NCI-H146 treated with DMSO at 0.1 percent for 48 hours (cell line): ENCODE data around the gene FBXO34.
"Not testable (repeated sequence)": the region's sequence is repeated elsewhere in the genome, so short reads cannot be mapped to it uniquely, and the experiment has no call there.

Experiments
- DNase-seq: peaks from one replicate; lab custom pipeline; 2025; ENCODE audit not compliant: unreplicated experiment; lab: John Stamatoyannopoulos, UW

FBXO34 gene

DNA sequence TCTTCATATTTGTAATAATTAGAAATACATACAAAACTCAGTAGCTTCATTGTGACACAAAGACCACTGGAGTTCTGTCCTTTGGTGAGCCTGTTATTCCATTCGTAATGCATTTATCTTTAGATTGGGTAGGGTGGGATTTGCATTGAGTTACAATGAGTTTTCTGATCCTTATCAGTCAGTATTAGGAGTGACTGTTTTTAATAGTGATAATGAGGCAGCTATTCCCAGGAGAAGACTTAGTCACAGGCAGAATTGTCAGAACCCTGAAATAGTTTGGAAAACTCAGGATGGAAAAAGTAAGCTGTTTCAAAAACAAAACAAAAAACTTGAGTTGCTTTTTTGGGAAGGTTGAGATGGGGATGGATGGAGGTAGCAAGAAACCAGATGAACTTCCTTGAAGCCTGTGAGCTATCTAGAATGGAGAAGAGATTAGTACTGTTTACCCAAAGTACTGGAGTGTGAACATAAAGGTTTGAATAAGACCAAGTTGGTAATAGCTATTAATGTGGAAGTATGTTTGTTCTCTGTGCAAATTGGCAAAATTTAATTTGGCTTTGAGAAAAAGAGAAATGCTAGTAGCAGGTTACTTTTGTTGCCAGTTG, 38.6 kb downstream of the FBXO34 start:
- DNase-seq, result no peak

DNA sequence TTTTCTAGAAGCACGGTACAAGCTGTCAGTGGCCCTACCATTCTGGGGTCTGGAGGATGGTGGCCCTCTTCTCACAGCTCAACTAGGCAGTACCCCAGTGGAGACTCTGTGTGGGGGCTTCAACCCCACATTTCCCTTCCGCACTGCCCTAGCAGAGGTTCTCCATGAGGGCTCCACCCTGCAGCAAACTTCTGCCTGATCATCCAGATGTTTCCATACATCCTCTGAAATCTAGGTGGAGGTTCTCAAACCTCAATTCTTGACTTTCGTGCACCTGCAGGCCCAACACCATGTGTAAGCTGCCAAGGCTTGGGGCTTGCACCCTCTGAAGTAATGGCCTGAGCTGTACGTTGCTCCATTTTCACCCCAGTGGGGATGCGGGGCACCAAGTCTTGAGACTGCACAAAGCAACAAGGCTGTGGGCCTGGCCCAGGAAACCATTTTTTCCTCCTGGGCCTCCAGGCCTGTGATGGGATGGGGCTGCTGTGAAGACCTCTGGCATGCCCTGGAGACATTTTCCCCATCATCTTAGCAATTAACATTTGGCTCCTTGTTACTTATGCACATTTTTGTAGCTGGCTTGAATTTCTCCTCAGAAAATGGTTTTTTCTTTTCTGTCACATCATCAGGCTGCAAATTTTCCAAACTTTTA, 41.3 kb downstream of the FBXO34 start:
- not testable (repeated sequence) for DNase-seq

DNA sequence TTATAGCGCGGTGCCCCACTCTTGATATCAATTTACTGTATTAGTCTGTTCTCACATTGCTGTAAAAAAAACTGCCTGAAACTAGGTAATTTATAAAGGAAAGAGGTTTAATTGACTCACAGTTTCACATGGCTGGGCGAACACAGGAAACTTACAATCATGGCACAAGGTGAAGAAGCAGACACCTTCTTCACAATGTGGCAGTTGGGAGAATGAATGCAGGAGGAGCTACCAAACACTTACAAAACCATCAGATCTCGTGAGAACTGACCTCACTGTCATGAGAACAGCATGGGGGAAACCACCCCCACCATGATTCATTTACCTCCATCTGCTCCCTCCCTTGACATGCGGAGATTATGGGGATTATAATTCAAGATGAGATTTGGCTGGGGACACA, 42.3 kb downstream of the FBXO34 start:
- DNase-seq, result no peak

DNA sequence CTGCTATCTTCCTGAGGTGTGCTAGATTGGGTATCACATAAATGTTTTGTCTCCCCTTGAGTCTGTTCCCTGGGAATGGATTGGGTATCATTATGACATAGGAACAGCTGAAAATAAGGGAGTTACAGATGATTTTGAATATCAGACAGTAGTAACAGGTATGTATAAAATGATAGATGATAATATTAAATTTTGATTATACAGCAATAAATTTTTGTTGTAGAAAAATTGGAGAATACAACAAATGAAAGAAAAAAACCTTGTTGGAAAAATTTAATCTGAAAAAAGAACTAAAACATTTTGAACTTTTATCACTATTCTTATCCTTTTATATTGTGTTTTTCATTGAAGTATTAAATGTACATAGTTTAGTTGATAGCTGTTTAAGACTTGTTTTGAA, 43.2 kb downstream of the FBXO34 start:
- DNase-seq, result no peak

DNA sequence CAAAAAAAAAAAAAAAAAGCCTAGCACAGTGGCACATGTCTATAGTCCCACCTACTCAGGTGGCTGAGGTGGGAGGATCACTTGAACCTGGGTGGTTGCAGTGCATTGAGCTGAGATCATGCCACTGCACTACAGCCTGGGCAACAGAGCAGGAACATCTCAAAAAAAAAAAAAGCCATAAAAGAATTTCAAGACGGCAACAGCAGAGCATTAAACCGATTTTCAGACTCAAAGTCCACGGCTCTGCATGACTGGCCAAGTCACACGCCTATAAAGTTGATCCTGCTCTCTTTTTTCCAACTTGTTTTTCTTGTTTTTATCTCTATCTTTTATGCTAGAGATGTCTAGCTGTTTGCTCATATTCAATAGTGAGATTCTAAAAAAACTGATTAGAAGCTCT, 45.3 kb downstream of the FBXO34 start:
- no peak for DNase-seq

DNA sequence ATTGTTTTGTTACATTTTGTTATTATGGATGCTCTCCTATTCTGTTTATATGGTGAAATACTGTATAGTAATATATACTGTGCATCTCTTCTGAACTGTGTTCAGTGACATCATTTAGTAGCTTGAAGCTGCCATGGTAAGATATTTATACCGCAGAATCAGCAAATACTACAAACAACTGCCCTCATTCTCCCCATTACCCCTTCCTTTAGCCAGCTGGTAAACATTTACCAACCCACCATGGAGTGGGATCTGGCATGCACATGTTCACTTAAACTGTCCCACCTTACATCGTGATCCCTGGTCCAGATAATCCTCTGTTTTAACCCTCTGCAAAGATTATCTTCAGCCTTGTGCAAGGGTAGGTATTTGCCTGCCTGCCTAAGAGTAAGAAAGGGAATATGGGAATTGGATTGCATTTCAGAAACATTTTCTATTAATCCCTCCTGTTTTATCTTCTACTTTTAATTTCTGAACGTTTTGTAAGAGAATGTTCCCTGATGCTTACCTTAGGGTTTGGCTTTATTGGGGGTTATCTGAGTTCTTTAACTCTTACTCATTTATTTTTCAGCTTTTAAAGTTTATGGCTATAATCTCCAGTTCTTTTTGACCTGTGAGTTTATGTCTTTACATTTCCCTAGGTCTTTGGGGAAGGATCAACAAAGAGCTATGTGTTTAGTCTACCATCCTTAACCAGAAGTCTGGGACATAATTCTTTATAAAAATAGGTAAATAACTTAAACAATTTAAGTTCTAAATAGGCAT, 46.5 kb downstream of the FBXO34 start:
- no peak for DNase-seq

DNA sequence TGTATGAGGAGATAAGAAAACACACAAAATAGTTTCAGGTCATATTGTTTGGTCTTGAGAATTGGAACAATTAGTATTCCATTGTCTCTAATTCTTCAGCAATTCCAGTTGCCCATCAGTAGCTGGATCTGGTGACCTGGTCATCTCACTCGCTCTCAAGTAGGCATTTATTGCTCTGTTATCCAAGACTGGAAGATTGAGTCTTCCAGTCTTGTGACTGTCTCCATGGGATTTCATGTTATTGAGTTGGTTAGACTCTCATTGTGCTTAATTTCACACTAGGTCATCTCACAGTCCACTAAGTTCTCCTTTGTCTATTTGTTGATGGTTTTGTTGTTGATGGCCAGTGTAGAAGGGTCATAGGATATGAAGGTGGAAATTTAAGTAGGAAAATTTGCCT, 47.5 kb downstream of the FBXO34 start:
- no peak for DNase-seq

DNA sequence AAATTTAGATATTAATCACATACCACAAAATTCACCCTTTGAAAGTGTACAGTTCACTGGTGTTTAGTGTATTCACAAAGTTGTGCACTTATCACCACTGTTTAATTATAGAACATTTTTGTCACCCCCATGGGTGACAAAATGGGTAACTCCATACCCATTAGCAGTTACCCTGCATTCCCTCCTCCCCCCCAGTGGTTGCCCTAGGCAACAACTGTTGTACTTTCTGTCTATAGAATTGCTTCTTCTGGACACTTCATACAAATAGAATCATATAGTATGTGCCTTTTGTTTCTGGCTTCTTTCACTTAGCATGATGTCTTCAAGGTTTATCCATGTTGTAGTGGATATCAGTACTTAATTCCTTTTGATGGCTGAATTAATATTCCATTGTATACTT, 52.7 kb downstream of the FBXO34 start:
- DNase-seq, result no peak

DNA sequence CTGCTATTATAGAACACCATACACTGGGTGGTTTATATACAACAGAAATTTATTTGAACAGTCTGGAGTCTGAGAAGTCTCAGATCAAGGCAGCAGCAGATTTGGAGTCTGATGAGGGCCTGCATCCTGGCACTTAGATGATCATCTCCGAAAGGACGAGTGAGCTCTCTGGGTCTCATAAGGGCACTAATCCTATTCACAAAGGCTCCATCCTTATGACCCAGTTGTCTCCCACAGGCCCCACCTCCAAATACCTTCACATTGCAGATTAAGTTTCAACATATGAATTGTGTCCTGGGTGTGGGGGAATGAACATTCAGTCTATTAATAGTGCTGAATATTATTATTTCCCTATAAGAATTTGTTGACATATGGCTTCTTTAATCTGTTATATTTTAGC, 53.6 kb downstream of the FBXO34 start:
- DNase-seq, result no peak

DNA sequence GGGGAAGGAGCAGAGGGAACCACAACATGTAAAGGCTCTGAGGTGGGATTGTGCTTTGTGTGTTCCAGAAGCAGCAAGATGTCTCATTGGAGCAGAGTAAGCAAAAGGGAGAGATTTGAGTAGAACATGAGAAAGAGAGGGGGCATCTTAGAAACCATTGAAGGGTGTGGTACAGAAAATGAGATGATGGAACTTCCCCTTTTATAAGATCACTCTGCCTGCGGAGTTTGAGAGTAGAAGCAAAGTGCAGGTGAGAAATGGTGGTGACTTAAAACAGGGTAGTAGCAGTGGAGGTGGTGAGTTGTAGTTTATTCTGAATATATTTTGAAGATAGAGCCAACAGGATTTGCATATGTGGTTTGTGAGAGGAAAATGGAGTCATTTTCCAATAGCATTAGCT, 56.0 kb downstream of the FBXO34 start:
- no peak for DNase-seq

DNA sequence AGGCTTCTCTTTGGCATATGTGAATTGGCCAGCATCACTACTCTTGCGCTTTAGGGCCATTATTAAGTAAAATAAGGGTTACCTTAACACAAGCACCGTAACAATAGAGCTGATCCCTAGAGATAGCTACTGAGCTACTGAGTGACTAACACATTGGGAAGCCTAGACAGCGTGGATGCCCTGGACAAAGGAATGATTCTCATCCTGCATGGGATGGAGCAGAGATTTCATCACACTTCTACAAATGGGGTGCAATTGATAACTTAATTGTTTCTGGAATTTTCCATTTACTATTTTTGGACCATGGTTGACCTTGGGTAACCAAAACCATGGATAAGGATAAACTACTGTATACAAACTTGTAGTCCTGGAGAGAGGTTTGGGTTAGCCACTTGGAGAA, 57.1 kb downstream of the FBXO34 start:
- DNase-seq, result no peak

DNA sequence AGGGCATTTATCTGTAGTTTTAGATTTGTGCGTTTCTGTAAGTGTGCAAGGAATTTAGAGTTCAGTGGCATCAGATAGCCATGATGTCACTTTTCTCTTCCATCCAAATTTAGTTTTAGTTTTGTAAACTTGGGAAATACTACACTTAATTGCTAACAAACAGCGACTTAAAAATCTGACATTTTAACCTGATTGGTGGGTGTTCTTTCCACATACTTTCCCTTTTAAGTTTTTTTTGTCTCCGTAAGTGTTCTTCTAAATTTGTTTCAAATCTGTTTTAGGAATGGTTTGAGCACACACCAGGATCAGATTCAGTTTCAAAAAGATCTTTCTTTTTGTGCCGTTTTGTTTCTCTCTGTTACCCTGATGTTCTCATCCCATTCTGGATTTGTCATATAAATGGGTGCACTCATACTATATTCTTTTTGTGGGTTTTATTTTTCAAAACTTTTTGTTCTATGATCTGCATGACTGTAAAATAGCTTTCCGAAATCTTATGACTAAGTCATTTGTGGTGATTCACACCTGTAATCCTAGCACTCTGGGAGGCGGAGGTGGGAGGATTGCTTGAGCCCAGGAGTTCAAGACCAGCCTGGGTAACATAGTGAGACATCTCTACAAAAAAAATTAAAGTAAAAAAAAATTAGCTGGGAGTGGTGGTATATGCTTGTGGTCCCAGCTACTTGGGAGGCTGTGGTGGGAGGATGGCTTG, 58.9 kb downstream of the FBXO34 start:
- no peak for DNase-seq

DNA sequence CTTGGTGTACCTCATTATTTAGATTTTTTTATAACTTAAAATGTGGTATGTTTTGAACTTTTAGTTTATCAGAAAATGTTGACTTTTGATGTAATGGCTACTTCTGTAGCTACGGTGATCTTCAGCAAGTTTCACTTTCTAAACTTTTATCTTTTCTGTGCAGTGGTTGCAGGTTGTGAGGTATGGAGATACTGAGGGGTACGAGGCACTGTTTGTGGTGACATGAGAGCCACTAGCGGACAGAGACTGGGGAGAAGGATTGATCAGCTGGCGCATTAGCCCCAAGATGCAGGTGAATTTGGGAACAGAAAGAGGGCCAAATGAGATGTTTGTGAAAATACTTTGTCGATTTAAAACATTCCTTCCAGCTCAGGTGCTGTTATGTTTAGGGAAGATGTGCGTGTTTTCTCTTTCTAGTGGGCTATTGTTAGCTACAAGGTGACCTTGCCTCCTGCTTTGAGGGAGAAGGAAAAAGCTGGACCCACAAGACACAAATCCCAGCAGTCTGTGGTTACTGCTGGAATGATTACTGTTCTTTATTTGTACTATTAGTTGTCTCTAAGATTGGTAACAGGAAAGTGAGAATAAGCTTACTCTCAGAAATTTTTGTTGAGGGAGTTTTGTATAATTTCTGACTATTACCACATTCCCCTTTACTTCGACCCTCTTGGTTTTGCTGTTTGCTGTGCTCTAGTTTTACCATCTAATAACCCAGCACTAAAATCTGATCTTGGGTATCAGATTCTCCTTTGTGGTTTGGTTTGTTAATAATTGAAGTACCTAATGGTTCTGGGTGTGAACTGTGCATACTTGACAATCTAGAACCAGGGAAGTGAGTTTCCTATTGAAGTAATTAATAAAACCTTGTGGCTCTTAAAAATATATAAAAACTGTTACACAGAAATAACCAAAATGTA, 61.7 kb downstream of the FBXO34 start:
- DNase-seq, result no peak

DNA sequence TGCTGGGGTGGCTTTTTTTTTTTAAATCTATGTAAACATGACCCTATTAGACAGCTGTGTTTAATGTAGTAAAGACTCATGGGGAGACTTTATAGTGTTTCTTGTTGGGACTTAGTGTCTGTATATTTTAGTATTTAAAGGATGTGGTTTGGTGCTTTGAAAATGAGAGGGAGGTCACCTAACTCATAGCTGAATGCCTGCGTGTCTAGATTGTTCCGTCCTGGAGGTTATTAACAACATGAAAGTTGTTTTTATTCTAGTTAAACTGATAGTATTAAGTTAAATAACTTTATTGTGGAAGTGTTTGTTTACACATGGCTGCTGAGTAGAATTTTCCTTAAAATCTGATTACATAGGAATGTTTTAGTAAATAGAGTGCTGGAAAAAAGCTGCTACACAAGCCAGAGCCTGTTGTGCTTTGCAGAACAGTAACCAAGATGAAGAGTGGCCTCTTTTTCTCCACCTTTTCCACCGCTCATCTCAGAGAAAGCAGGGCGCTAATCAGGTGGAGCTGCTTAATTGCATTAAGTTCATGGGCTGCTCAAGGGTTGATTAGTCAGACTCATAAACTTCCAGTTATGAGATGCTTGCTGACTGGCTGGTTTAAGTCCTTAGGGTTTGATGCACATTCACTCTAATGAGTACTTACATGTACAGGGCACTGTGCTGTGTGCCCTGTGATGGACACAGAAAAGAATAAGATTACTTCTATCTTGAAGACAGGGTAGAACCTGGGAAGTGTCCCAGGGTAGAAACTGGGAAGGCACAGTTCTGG, 62.7 kb downstream of the FBXO34 start:
- DNase-seq, result peak; percentile 14

DNA sequence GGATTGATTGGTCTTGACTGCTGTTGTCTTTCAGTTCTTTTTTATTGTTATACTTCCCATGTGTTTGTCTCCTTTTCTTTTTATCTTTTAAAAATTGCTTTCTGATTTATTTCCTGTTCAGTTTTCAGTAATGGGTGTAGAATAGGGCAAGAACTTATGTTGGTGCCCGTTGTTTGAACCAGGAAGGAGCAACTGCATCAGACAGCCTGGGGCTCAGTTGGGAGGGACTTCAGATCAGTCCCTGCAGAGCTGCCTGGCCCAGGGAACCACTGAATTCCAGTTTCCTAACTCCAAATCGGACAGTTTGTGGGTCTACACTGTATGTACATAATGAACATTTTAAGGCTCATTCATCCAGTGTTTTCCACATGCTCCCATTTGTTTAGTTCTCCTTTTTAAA, 64.9 kb downstream of the FBXO34 start:
- no peak for DNase-seq

DNA sequence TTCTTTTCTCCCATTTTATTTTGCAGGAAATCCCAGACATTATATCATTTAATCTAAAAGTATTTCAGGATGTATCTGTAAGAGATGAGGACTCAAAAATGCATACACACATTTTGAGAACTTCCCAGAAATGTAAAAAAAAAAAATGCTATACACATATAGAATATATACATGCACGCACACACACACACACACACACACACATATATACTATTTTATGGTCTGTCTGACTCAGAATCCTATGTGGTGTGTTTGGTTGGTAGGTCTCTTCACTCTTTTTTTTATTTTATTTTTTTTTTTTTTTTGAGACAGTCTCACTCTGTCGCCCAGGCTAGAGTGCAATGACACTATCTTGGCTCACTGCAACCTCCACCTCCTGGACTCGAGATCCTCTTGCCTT, 65.5 kb downstream of the FBXO34 start:
- no peak for DNase-seq

DNA sequence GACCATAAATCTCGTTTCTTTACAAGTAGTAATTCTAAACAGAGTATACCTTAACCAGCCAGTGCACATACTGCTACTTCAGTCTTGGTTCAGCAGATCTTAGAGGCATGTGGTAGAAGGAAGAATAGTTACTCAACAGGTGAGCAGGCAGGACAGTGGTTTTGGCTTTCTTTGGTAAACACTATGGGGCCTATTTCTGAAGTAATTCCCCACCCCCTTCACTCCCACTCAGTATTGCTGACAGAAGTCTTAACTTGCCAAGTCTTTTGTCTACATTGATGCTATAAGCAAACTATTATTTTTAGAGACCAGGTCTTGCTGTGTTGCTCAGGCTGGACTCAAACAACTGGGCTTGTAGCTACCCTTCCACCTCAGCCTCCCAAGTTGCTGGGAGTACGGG, 68.5 kb downstream of the FBXO34 start:
- no peak for DNase-seq

DNA sequence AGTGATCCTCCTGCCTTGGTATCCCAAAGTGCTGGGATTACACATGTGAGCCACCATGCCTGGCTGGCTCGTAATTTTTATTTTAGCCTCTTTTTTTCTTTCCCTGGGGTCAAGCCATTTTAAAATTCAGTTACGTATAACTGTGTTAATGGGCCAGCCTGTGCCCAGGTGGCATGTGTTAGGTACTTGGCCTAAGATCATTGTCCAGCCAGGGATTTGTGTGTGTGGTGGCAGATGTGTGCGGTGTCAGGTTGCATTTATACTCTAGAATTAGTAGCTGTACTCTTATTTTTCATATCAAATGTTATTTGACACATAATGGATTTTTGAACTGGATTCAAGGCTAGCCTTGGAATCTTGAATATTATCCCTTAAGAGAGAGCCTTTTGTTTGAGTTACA, 69.3 kb downstream of the FBXO34 start:
- no peak for DNase-seq

DNA sequence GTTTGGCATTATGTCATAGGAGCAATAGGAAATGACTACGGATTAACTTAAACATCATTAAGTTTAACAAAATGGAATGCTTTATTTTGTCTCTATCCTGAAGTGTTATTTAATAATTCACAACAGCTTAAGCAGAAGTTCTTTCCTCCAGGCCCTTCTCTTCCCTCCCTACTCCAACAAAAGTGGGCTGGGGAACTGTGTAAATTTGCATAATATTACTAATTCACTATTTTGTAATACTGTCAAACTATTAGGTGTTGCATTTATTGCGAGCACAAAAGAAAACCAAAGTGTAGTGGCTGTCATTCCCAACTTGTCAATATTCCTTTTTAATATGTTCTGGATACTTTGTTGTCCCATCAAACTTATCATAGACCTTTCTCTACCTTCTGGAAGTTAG, 70.6 kb downstream of the FBXO34 start:
- DNase-seq, result no peak

DNA sequence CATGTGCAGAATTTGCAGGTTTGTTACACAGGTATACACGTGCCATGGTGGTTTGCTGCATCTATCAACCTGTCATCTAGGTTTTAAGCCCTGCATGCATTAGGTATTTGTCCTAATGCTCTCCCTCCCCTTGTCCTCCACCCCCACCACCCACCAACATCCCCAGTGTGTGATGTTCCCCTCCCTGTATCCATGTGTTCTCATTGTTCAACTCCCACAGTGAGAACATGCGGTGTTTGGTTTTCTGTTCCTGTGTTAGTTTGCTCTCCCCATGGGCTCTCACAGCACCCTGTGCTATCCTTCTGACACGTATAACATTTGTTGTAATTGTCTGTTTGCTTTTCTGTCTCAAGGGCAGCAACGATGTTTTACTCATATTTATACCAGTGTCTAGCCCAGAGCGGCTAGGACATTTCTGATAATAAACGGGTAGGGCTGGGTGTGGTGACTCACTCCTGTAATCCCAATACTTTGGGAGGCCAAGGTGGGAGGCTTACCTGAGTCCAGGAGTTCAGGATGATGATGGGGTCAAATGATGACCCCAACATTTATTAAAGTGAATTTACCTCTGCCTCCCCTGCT, 73.5 kb downstream of the FBXO34 start:
- DNase-seq, result peak; percentile 63
